IMR-90 (cell line): ENCODE data around the gene ABCC5. TPM values are rescaled to one million over a fixed set of nuclear protein-coding genes. Genes with fewer than 3 reads are reported as not detected.

Experiments
- ATAC-seq: fragments of 200-7000 bp; cut with Tn5 transposase; 2 replicates; pipeline ENCODE4 v1.9.1; 2020; ENCODE audit warnings: low read depth, mild to moderate bottlenecking, moderate library complexity
- BruUV-seq: library from RNA; stranded (reverse); fragments of 400-500 nt; replicated peaks from 2 replicates; lab custom pipeline; 2021; lab: Mats Ljungman, UMichigan
- CTCF ChIA-PET: fragments of 300-600 bp; formaldehyde crosslinking; extraction: SDS; loops from one replicate; lab custom pipeline; 2021; ENCODE audit warnings: antibody characterized with exemption; lab: Yijun Ruan, JAX
- POLR2A ChIA-PET: fragments of 300-600 bp; sonication (Branson Sonifier 250); formaldehyde crosslinking; loops from one replicate; lab custom pipeline; 2022; ENCODE audit warnings: antibody characterized with exemption; ENCODE audit not compliant: unreplicated experiment; lab: Charles Lee
- DNase-seq: peaks from one replicate; pipeline ENCODE4 v3.0.0; 2013
- H2AFZ ChIP-seq: replicated peaks from 2 replicates; pipeline ENCODE3; 2013; ENCODE audit warnings: low read length, mild to moderate bottlenecking; ENCODE audit not compliant: poor library complexity
- H2AK5ac ChIP-seq: 2 replicates; pipeline ENCODE4 v1.6.1; 2013; ENCODE audit warnings: low read depth, low read length, inconsistent platforms
- H2AK9ac ChIP-seq: replicated peaks from 2 replicates; pipeline ENCODE3; 2013; ENCODE audit warnings: mild to moderate bottlenecking, low read depth, low read length, moderate library complexity; ENCODE audit not compliant: poor library complexity
- H2BK120ac ChIP-seq: 2 replicates; pipeline ENCODE4 v1.6.1; 2013; ENCODE audit warnings: low read depth, low read length, inconsistent platforms
- H2BK15ac ChIP-seq: 3 replicates; pipeline ENCODE4 v1.6.1; 2013; ENCODE audit warnings: low read depth, low read length, inconsistent platforms
- H2BK20ac ChIP-seq: 2 replicates; pipeline ENCODE4 v1.6.1; 2013; ENCODE audit warnings: low read depth, mild to moderate bottlenecking, inconsistent platforms, low read length, moderate library complexity
- H2BK5ac ChIP-seq: 2 replicates; pipeline ENCODE4 v1.6.1; 2013; ENCODE audit warnings: mild to moderate bottlenecking, low read depth, low read length, inconsistent platforms; ENCODE audit not compliant: poor library complexity, severe bottlenecking
- H3K14ac ChIP-seq: replicated peaks from 2 replicates; pipeline ENCODE4 v1.6.1; 2013; ENCODE audit warnings: low read depth, low read length, inconsistent platforms
- H3K18ac ChIP-seq: 2 replicates; pipeline ENCODE4 v1.6.1; 2013; ENCODE audit warnings: low read depth, low read length, control low read depth
- H3K23ac ChIP-seq: 2 replicates; pipeline ENCODE4 v1.6.1; 2013; ENCODE audit warnings: low read depth, low read length, inconsistent platforms
- H3K27ac ChIP-seq: 2 replicates; pipeline ENCODE4 v1.5.1; 2013; ENCODE audit warnings: mild to moderate bottlenecking, control low read depth, low read length; ENCODE audit not compliant: insufficient read depth
- H3K27me3 ChIP-seq: 2 replicates; pipeline ENCODE4 v1.6.1; 2013; ENCODE audit warnings: low read length; ENCODE audit not compliant: control insufficient read depth, insufficient read depth
- H3K36me3 ChIP-seq: 2 replicates; pipeline ENCODE4 v1.6.1; 2013; ENCODE audit warnings: low read length, mixed read lengths; ENCODE audit not compliant: control insufficient read depth, insufficient read depth
- H3K4ac ChIP-seq: 2 replicates; pipeline ENCODE4 v1.6.1; 2013; ENCODE audit warnings: low read depth, low read length, inconsistent platforms
- H3K4me1 ChIP-seq: 2 replicates; pipeline ENCODE4 v1.6.1; 2013; ENCODE audit warnings: low read length, mixed read lengths; ENCODE audit not compliant: control insufficient read depth, insufficient read depth
- H3K4me2 ChIP-seq: 2 replicates; pipeline ENCODE4 v1.6.1; 2013; ENCODE audit warnings: low read depth, mild to moderate bottlenecking, control low read depth, low read length, moderate library complexity
- H3K4me3 ChIP-seq: 2 replicates; pipeline ENCODE4 v1.5.1; 2013; ENCODE audit warnings: low read depth, mild to moderate bottlenecking, control low read depth, low read length, moderate library complexity; ENCODE audit not compliant: insufficient read depth
- H3K56ac ChIP-seq: 2 replicates; pipeline ENCODE4 v1.6.1; 2013; ENCODE audit warnings: low read length, inconsistent platforms; ENCODE audit not compliant: insufficient read depth; ENCODE audit errors: extremely low read depth
- H3K79me1 ChIP-seq, 2 experiments: 2 replicates each; pipeline ENCODE4 v1.6.1; 2013; ENCODE audit warnings: low read length in 2 of 2, inconsistent platforms in 1 of 2, low read depth in 1 of 2
- H3K9ac ChIP-seq: 2 replicates; pipeline ENCODE4 v1.6.1; 2013; ENCODE audit warnings: low read depth, low read length, control low read depth
- H3K9me1 ChIP-seq: 2 replicates; pipeline ENCODE4 v1.6.1; 2013; ENCODE audit warnings: low read length, inconsistent platforms; ENCODE audit not compliant: insufficient read depth
- H3K9me3 ChIP-seq: 2 replicates; pipeline ENCODE4 v1.6.1; 2013; ENCODE audit warnings: low read length; ENCODE audit not compliant: control insufficient read depth, insufficient read depth
- H4K20me1 ChIP-seq: 2 replicates; pipeline ENCODE4 v1.6.1; 2013; ENCODE audit warnings: low read length, inconsistent platforms; ENCODE audit not compliant: insufficient read depth
- H4K5ac ChIP-seq: 2 replicates; pipeline ENCODE4 v1.6.1; 2013; ENCODE audit warnings: mild to moderate bottlenecking, low read depth, low read length, control low read depth
- H4K8ac ChIP-seq, 2 experiments: 2 replicates each; pipeline ENCODE4 v1.6.1; 2013; ENCODE audit warnings: low read depth in 2 of 2, low read length in 2 of 2, control low read depth in 1 of 2, inconsistent platforms in 1 of 2
- H4K91ac ChIP-seq: 2 replicates; pipeline ENCODE4 v1.6.1; 2013; ENCODE audit warnings: low read depth, low read length, inconsistent platforms; ENCODE audit not compliant: insufficient read depth
- CHD1 ChIP-seq: IDR thresholded peaks from 2 replicates; pipeline ENCODE4 v1.6.1; 2012; ENCODE audit warnings: low read depth, low read length, improper control_type of control experiment
- CTCF ChIP-seq: conservative IDR thresholded peaks from 2 replicates; pipeline ENCODE4 v1.5.1; 2012; ENCODE audit warnings: mild to moderate bottlenecking, low read depth, low read length, improper control_type of control experiment
- MAFK ChIP-seq: IDR thresholded peaks from 2 replicates; pipeline ENCODE4 v1.6.1; 2012; ENCODE audit warnings: low read depth, low read length, improper control_type of control experiment
- MAZ ChIP-seq: IDR thresholded peaks from 2 replicates; pipeline ENCODE4 v1.6.1; 2012; ENCODE audit warnings: low read depth, mild to moderate bottlenecking, low read length, improper control_type of control experiment, moderate library complexity, borderline replicate concordance
- MXI1 ChIP-seq: IDR thresholded peaks from 2 replicates; pipeline ENCODE4 v1.6.1; 2012; ENCODE audit warnings: low read depth, mild to moderate bottlenecking, low read length, moderate library complexity, borderline replicate concordance
- POLR2A ChIP-seq: IDR thresholded peaks from 2 replicates; pipeline ENCODE4 v1.6.1; 2012; ENCODE audit warnings: mild to moderate bottlenecking, low read depth, low read length
- RAD21 ChIP-seq: IDR thresholded peaks from 2 replicates; pipeline ENCODE4 v1.6.1; 2012; ENCODE audit warnings: low read length, improper control_type of control experiment
- RFX5 ChIP-seq: IDR thresholded peaks from 2 replicates; pipeline ENCODE4 v1.8.0; 2012; ENCODE audit warnings: low read depth, mild to moderate bottlenecking, low read length, moderate library complexity
- USF2 ChIP-seq: fragments of 150-350 bp; IDR thresholded peaks from 2 replicates; pipeline ENCODE4 v1.6.1; 2017; ENCODE audit warnings: mild to moderate bottlenecking, antibody characterized with exemption, low read length, low read depth
- WGBS, 2 experiments: methylation state at CpG; one replicate each; pipeline versions ENCODE4 v1.1.5 to v1.1.7; 2013; ENCODE audit warnings: missing lambda C conversion rate in 2 of 2; ENCODE audit not compliant: insufficient read length in 1 of 2; ENCODE audit errors: extremely low coverage in 2 of 2; 5-methylcytosine and 5-hydroxymethylcytosine counted together
- dilution Hi-C: fragments of 300-500 bp; cut with HindIII; formaldehyde crosslinking; loops from one replicate; pipeline ENCODE4 v1.14.3; 2018; ENCODE audit warnings: low sequenced_read_pairs; ENCODE audit not compliant: unreplicated experiment
- in situ Hi-C: fragments of 300-500 bp; cut with MboI; formaldehyde crosslinking; loops from 3 replicates; pipeline ENCODE4 v1.14.3; 2019; ENCODE audit warnings: low sequenced_read_pairs, inconsistent platforms, mixed read lengths
- intact Hi-C: fragments of 100-400 bp; cut with micrococcal nuclease; formaldehyde crosslinking; loops from 2 replicates; pipeline ENCODE4 v1.10.0; 2022
- polyA plus RNA-seq, 3 experiments: library from polyadenylated mRNA; depleted of rRNA; stranded (reverse); fragments of >200 nt; gene quantifications; 2 replicates each; pipeline ENCODE4 v1.2.3, GENCODE V29; 2012; ENCODE audit warnings: low replicate concordance in 1 of 3
- total RNA-seq: library from RNA; depleted of rRNA; stranded (reverse); fragments of >200 nt; gene quantifications from 2 replicates; pipeline ENCODE4 v1.2.3, GENCODE V29; 2012

ABCC5 gene
- total and polyA plus RNA-seq, 2 of the 4 experiments (the other 2 are of a cell fraction), result 8.4 to 17.7 TPM

GRCh38 chr3:183967693-183968092 lies 50.0 kb downstream of the ABCC5 start:
- H3K14ac ChIP-seq, result no peak overlapping the region
- no CpG with 5 or more reads among the region's 3 CpGs for WGBS, 2 experiments
- dilution Hi-C loops, result no loop called here
- ChIA-PET POLR2A (no interaction called here), CTCF (no interaction called here)
- H3K4me3 ChIP-seq, result no peak overlapping the region
- TF ChIP-seq MXI1 (no peak), RAD21 (no peak), USF2 (no peak), POLR2A (no peak), RFX5 (no peak), MAFK (no peak), MAZ (no peak), CHD1 (no peak), CTCF (no peak)
- H2BK20ac ChIP-seq, result no peak overlapping the region
- no peak overlapping the region for H3K27ac ChIP-seq
- H4K20me1 ChIP-seq, result no peaks in the 10 kb centered on the region
- H2BK15ac ChIP-seq, result no peak overlapping the region
- H4K8ac ChIP-seq, result no peak overlapping the region
- in situ Hi-C loops, result no loop called here
- no peak overlapping the region for H2BK120ac ChIP-seq
- H4K91ac ChIP-seq, result no peak overlapping the region
- H3K79me1 ChIP-seq, result no peaks in the 10 kb centered on the region
- no peak overlapping the region for H3K18ac ChIP-seq
- no peak overlapping the region for H2AK9ac ChIP-seq
- H3K4me2 ChIP-seq, result no peak overlapping the region
- H3K56ac ChIP-seq, result no peak overlapping the region
- H3K9me3 ChIP-seq, result no peaks in the 10 kb centered on the region
- H3K4ac ChIP-seq, result no peak overlapping the region
- BruUV-seq, result no TSS peak
- H3K27me3 ChIP-seq, result no peaks in the 10 kb centered on the region
- H2AFZ ChIP-seq, result no peak overlapping the region
- no peak for ATAC-seq
- H2AK5ac ChIP-seq, result no peak overlapping the region
- H3K9me1 ChIP-seq, result peaks cover 4% of the 10 kb centered on the region; the same call in 1 of the 2 replicates
- H2BK5ac ChIP-seq, result no peak overlapping the region
- peaks cover 3% of the 10 kb centered on the region; the same call in 1 of the 2 replicates for H3K4me1 ChIP-seq
- H4K5ac ChIP-seq, result no peak overlapping the region
- intact Hi-C loops, result no loop called here
- H3K9ac ChIP-seq, result no peak overlapping the region
- no peak overlapping the region for H3K23ac ChIP-seq
- DNase-seq, result no peak
- H3K36me3 ChIP-seq, result peaks cover 49% of the 10 kb centered on the region
